Testis (tissue), 2 donors: ENCODE data around the gene LNPEP.

Experiments
- CTCF ChIP-seq, 3 experiments: fragments of 450-650 bp in 2 of 3; fragments of 200-600 bp in 1 of 3; sonication (generic) in 1 of 3; IDR thresholded peaks; one replicate each; pipeline ENCODE4 v1.5.1; 2016 to 2019; ENCODE audit warnings: antibody characterized with exemption in 3 of 3, mild to moderate bottlenecking in 2 of 3, moderate library complexity in 1 of 3
- POLR2A ChIP-seq: fragments of 450-650 bp; IDR thresholded peaks from one replicate; pipeline ENCODE4 v1.6.1; 2017; ENCODE audit warnings: antibody characterized with exemption, mild to moderate bottlenecking, moderate library complexity

DNA sequence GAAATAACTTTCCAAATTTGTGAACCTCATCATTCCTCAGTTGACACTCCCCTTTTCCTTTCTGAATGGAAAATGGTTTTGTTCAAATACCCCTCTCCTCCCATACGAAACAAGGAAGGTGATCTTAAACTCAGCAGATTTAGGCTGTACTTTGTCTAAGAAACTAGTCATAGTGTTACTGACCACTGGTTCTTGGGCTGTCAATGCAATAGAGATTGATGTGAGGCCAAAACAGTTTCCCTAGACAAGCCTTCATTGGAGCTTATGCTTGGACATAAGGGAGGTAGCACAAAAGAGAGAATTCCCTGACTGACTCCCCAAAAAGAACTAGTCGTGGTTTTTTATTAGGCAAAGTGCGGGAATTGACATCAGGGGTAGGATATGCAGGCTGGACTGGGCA lies 5.3 kb upstream of the LNPEP start:
- no peak for TF ChIP-seq POLR2A
- no peak for TF ChIP-seq CTCF (IDR thresholded peaks at IDR 0.05)
